H1 (cell line): ENCODE results near the gene IDUA. TPM values are rescaled to one million over a fixed set of nuclear protein-coding genes. Genes with fewer than 3 reads are reported as not detected.

Source experiments
- CTCF ChIA-PET: fragments of 300-600 bp; sonication (Branson Sonifier 250); formaldehyde crosslinking; loops from one replicate; lab custom pipeline; 2021; ENCODE audit not compliant: partially characterized antibody; lab: Charles Lee
- POLR2A ChIA-PET: fragments of 300-600 bp; sonication (Branson Sonifier 250); formaldehyde crosslinking; loops from one replicate; lab custom pipeline; 2021; ENCODE audit warnings: inconsistent platforms; ENCODE audit not compliant: partially characterized antibody; lab: Charles Lee
- DNase-seq, 2 experiments: peaks; one replicate each; pipeline versions ENCODE4 v3.0.0 to v3.0.0-alpha.2; 2010 to 2022; ENCODE audit warnings: low spot score in 2 of 2, low read depth in 1 of 2, mixed read lengths in 1 of 2
- FAIRE-seq: peaks from 2 replicates; lab custom pipeline; 2011; peaks lifted over from hg19 to GRCh38; lab: Jason Lieb, UNC
- H2AFZ ChIP-seq: 2 replicates; pipeline ENCODE4 v1.8.1; 2012; ENCODE audit warnings: low read length, inconsistent platforms
- H2AK5ac ChIP-seq: 2 replicates; pipeline ENCODE4 v1.6.1; 2013; ENCODE audit warnings: low read depth, low read length
- H2BK120ac ChIP-seq: replicated peaks from 2 replicates; pipeline ENCODE3; 2013; ENCODE audit warnings: low read depth, low read length, inconsistent platforms
- H2BK12ac ChIP-seq: 2 replicates; pipeline ENCODE4 v1.6.1; 2013; ENCODE audit warnings: low read depth, low read length
- H2BK15ac ChIP-seq: 2 replicates; pipeline ENCODE4 v1.6.1; 2013; ENCODE audit warnings: low read length
- H2BK20ac ChIP-seq: 2 replicates; pipeline ENCODE4 v1.6.1; 2013; ENCODE audit warnings: low read length
- H2BK5ac ChIP-seq: 2 replicates; pipeline ENCODE4 v1.6.1; 2013; ENCODE audit warnings: low read depth, low read length
- H3K14ac ChIP-seq: 2 replicates; pipeline ENCODE4 v1.6.1; 2013; ENCODE audit warnings: inconsistent platforms; ENCODE audit not compliant: insufficient read length
- H3K18ac ChIP-seq: 2 replicates; pipeline ENCODE4 v1.6.1; 2013; ENCODE audit warnings: low read length; ENCODE audit errors: extremely low read depth
- H3K23ac ChIP-seq: 2 replicates; pipeline ENCODE4 v1.6.1; 2013; ENCODE audit warnings: inconsistent platforms; ENCODE audit not compliant: insufficient read length
- H3K23me2 ChIP-seq: 2 replicates; pipeline ENCODE4 v1.6.1; 2013; ENCODE audit warnings: low read depth, low read length
- H3K27ac ChIP-seq: 2 replicates; pipeline ENCODE4 v1.6.1; 2011; ENCODE audit warnings: low read depth, low read length, inconsistent platforms
- H3K27me3 ChIP-seq, 4 experiments: replicated peaks in 1 of 4; 1 replicate in 1 of 4; 2 replicates in 3 of 4; pipeline versions ENCODE4 v1.6.1 to v1.8.1; 2011 to 2013; ENCODE audit warnings: low read length in 3 of 4, mild to moderate bottlenecking in 3 of 4, inconsistent platforms in 2 of 4, mixed read lengths in 2 of 4, moderate library complexity in 1 of 4; ENCODE audit not compliant: control insufficient read depth in 3 of 4, insufficient read depth in 3 of 4; ENCODE audit errors: extremely low read depth in 1 of 4
- H3K36me3 ChIP-seq, 4 experiments: 2 replicates each; pipeline versions ENCODE4 v1.6.1 to v1.8.1; 2011 to 2013; ENCODE audit warnings: mild to moderate bottlenecking in 4 of 4, low read length in 3 of 4, moderate library complexity in 2 of 4, control low read depth in 1 of 4, inconsistent platforms in 1 of 4; ENCODE audit not compliant: insufficient read depth in 4 of 4, control insufficient read depth in 2 of 4
- H3K4ac ChIP-seq: replicated peaks from 2 replicates; pipeline ENCODE3; 2013; ENCODE audit warnings: low read length, low read depth, mixed read lengths, inconsistent platforms; ENCODE audit not compliant: insufficient read length
- H3K4me1 ChIP-seq, 4 experiments: replicated peaks in 1 of 4; 1 replicate in 1 of 4; 2 replicates in 3 of 4; pipeline versions ENCODE4 v1.6.1 to v1.8.1; 2011 to 2013; ENCODE audit warnings: low read length in 3 of 4, inconsistent platforms in 2 of 4, mixed read lengths in 1 of 4; ENCODE audit not compliant: insufficient read depth in 4 of 4, control insufficient read depth in 3 of 4
- H3K4me2 ChIP-seq, 2 experiments: 2 replicates each; pipeline versions ENCODE4 v1.6.1 to v1.8.1; 2011 to 2013; ENCODE audit warnings: low read depth in 2 of 2, low read length in 2 of 2, control low read depth in 1 of 2, inconsistent platforms in 1 of 2, mild to moderate bottlenecking in 1 of 2; ENCODE audit not compliant: insufficient read depth in 1 of 2
- H3K4me3 ChIP-seq, 4 experiments: fragments of 200-600, 300-600 bp in 1 of 4; sonication (generic), shearing (Covaris generic), sonication (Bioruptor Twin) in 1 of 4; 2 replicates each; pipeline versions ENCODE4 v1.5.1 to v1.8.1; 2011 to 2016; ENCODE audit warnings: low read length in 4 of 4, low read depth in 3 of 4, control low read depth in 2 of 4, inconsistent platforms in 2 of 4, mild to moderate bottlenecking in 2 of 4, mixed read lengths in 1 of 4, moderate library complexity in 1 of 4; ENCODE audit not compliant: insufficient read depth in 2 of 4; ENCODE audit errors: extremely low read depth in 1 of 4
- H3K56ac ChIP-seq: replicated peaks from 2 replicates; pipeline ENCODE3; 2013; ENCODE audit warnings: low read depth, mild to moderate bottlenecking, mixed read lengths, low read length, inconsistent platforms; ENCODE audit not compliant: insufficient read length
- H3K79me1 ChIP-seq: 2 replicates; pipeline ENCODE4 v1.6.1; 2013; ENCODE audit warnings: low read depth, low read length, control low read depth
- H3K79me2 ChIP-seq, 2 experiments: 2 replicates each; pipeline versions ENCODE4 v1.6.1 to v1.8.1; 2012 to 2013; ENCODE audit warnings: low read length in 2 of 2, mild to moderate bottlenecking in 2 of 2, inconsistent platforms in 1 of 2; ENCODE audit not compliant: insufficient read depth in 2 of 2, control insufficient read depth in 1 of 2
- H3K9ac ChIP-seq, 4 experiments: replicated peaks in 1 of 4; 1 replicate in 1 of 4; 2 replicates in 3 of 4; pipeline versions ENCODE4 v1.6.1 to v1.8.1; 2011 to 2013; ENCODE audit warnings: low read depth in 3 of 4, low read length in 3 of 4, control low read depth in 2 of 4, mild to moderate bottlenecking in 2 of 4, moderate library complexity in 2 of 4, inconsistent platforms in 1 of 4; ENCODE audit errors: extremely low read depth in 1 of 4
- H3K9me3 ChIP-seq, 2 experiments: 2 replicates each; pipeline versions ENCODE4 v1.6.1 to v1.8.1; 2012 to 2013; ENCODE audit warnings: mild to moderate bottlenecking in 2 of 2, moderate library complexity in 2 of 2, control low read depth in 1 of 2, inconsistent platforms in 1 of 2, low read depth in 1 of 2, low read length in 1 of 2, mixed read lengths in 1 of 2; ENCODE audit not compliant: insufficient read depth in 2 of 2
- H4K20me1 ChIP-seq, 2 experiments: replicated peaks in 1 of 2; 2 replicates each; pipeline versions ENCODE3 to v1.8.1; 2011 to 2013; ENCODE audit warnings: inconsistent platforms in 2 of 2, low read length in 2 of 2, mild to moderate bottlenecking in 1 of 2; ENCODE audit not compliant: insufficient read depth in 2 of 2, control insufficient read depth in 1 of 2
- H4K5ac ChIP-seq: 2 replicates; pipeline ENCODE4 v1.6.1; 2013; ENCODE audit warnings: low read length, low read depth, mixed read lengths, inconsistent platforms; ENCODE audit not compliant: insufficient read length
- H4K8ac ChIP-seq: 2 replicates; pipeline ENCODE4 v1.8.0; 2013; ENCODE audit warnings: mild to moderate bottlenecking, moderate library complexity, low read length, inconsistent platforms; ENCODE audit not compliant: insufficient read depth; ENCODE audit errors: extremely low read depth
- H4K91ac ChIP-seq: replicated peaks from 2 replicates; pipeline ENCODE3; 2013; ENCODE audit warnings: low read length, mixed read lengths, inconsistent platforms; ENCODE audit not compliant: insufficient read length
- RNF2 ChIP-seq: fragments of 200-900, 300-1000 bp; sonication (generic); IDR thresholded peaks from 2 replicates; pipeline ENCODE4 v1.7.1; 2016; ENCODE audit warnings: borderline replicate concordance, low read depth, mild to moderate bottlenecking, antibody characterized with exemption, low read length; ENCODE audit not compliant: poor library complexity, severe bottlenecking; ENCODE audit errors: missing control alignments
- SIN3A ChIP-seq, 2 experiments: IDR thresholded peaks in 1 of 2; conservative IDR thresholded peaks in 1 of 2; 2 replicates each; pipeline ENCODE4 v1.6.1; 2011 to 2012; ENCODE audit warnings: low read length in 2 of 2, improper control_type of control experiment in 1 of 2, low read depth in 1 of 2, mild to moderate bottlenecking in 1 of 2
- WGBS, 2 experiments: shearing (Covaris generic) in 1 of 2; methylation state at CpG; one replicate each; pipeline versions ENCODE4 v1.1.6 to v1.1.7; 2013 to 2015; ENCODE audit warnings: low lambda C conversion rate in 2 of 2, mixed read lengths in 2 of 2, inconsistent platforms in 1 of 2, low coverage in 1 of 2, missing lambda C conversion rate in 1 of 2; ENCODE audit not compliant: insufficient replicate concordance in 2 of 2, insufficient coverage in 1 of 2, insufficient read length in 1 of 2; ENCODE audit errors: extremely low coverage in 1 of 2, missing lambda C conversion rate in 1 of 2; 5-methylcytosine and 5-hydroxymethylcytosine counted together
- polyA plus RNA-seq, 7 experiments: library from polyadenylated mRNA; depleted of rRNA in 3 of 7; stranded (reverse) in 5 of 7; unstranded in 2 of 7; fragments of >200 nt in 5 of 7; fragments of 200-250 nt in 2 of 7; gene quantifications; 1 replicate in 5 of 7; 2 replicates in 1 of 7; 4 replicates in 1 of 7; pipeline versions ENCODE4 v1.2.1 to v1.2.3, GENCODE V29; 2011 to 2013; ENCODE audit warnings: missing spikeins in 2 of 7, mixed read lengths in 2 of 7
- total RNA-seq: library from RNA; stranded (reverse); fragmentation: NEBNext Ultra II Directional; extraction: Animal tissue kit (Norgen Biotek cat#: 25700); gene quantifications from 2 replicates; pipeline ENCODE4 v1.2.1, GENCODE V29; 2021

IDUA gene
- total and polyA plus RNA-seq, 2 of the 8 experiments (the other 6 are each of a cell fraction or from before 2014, with no cell fraction given), result 2.8 to 4.8 TPM

GRCh38 chr4:1001561-1002130 is 14.8 kb downstream of the IDUA start:
- Histone ChIP-seq H3K23me2 (peaks cover 12% of the 10 kb centered on the region; the same call in 1 of the 2 replicates), H4K20me1 (peaks cover 2 to 19% of the 10 kb centered on the region in 2 experiments), H4K5ac (no peak overlapping the region), H2AFZ (no peak overlapping the region), H3K27me3 (peaks cover 55 to 88% (median 85%) of the 10 kb centered on the region in 4 experiments), H2BK120ac (no peak overlapping the region), H3K9ac (no peak overlapping the region), H3K9me3 (no peaks in the 10 kb centered on the region), H3K4me2 (peak overlapping the region; percentile 61 to 76), H3K14ac (no peak overlapping the region), H2AK5ac (peak overlapping the region; percentile 61; the same call in 1 of the 2 replicates), H3K4me3 (peak overlapping the region; percentile 9 to 60 (median 32); a peak in 4 of 8 replicates), H2BK20ac (no peak overlapping the region), H3K56ac (no peak overlapping the region), H2BK15ac (no peak overlapping the region), H2BK12ac (no peak overlapping the region), H3K18ac (peak overlapping the region; percentile 48), H3K36me3 (no peaks in the 10 kb centered on the region), H2BK5ac (no peak overlapping the region), H3K4me1 (peaks cover 0 to 6% (median 4%) of the 10 kb centered on the region in 4 experiments; a peak in 5 of 7 replicates), H3K79me1 (no peaks in the 10 kb centered on the region), H3K27ac (no peak overlapping the region), H4K91ac (no peak overlapping the region), H3K4ac (no peak overlapping the region), H3K79me2 (no peaks in the 10 kb centered on the region), H4K8ac (no peak overlapping the region), H3K23ac (no peak overlapping the region)
- WGBS, 2 experiments, result 53% methylated on average over 32 of the region's 48 CpGs; no CpG with 5 or more reads in 1 of the 2 experiments
- FAIRE-seq, result no peak
- ChIA-PET CTCF (interaction anchor here (0.9 to 1.9 kb wide), 2 partner anchors 15 to 747 kb away, joined by 3 to 5 read pairs; partner anchors contain the start of gene IDUA), POLR2A (interaction anchor here (1.3 kb wide), 1 partner anchor 32 kb away, joined by 3 read pairs; no protein-coding TSS in a partner anchor)
- no peak for DNase-seq
- TF ChIP-seq SIN3A (conservative IDR thresholded peaks at IDR 0.05 in 1 of 2, IDR thresholded peaks at IDR 0.05 in 1 of 2; ENCODE audit: low read depth in 1 of 2, low read length in 2 of 2) (peak in 1 of 2 experiments; percentile 28; a peak in 1 of 4 replicates), RNF2 (no peak)
